GM18520 (cell line): ENCODE data around the gene KRTAP1-3.
"Not testable (repeated sequence)": the region's sequence is repeated elsewhere in the genome, so short reads cannot be mapped to it uniquely, and the experiment has no call there.

Experiments
- ATAC-seq: cut with Tn5 transposase; IDR thresholded peaks from one replicate; pipeline ENCODE4 v1.9.1; 2021; ENCODE audit not compliant: unreplicated experiment

The KRTAP1-3 gene, protein sequence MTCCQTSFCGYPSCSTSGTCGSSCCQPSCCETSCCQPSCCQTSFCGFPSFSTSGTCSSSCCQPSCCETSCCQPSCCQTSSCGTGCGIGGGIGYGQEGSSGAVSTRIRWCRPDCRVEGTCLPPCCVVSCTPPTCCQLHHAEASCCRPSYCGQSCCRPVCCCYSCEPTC

DNA sequence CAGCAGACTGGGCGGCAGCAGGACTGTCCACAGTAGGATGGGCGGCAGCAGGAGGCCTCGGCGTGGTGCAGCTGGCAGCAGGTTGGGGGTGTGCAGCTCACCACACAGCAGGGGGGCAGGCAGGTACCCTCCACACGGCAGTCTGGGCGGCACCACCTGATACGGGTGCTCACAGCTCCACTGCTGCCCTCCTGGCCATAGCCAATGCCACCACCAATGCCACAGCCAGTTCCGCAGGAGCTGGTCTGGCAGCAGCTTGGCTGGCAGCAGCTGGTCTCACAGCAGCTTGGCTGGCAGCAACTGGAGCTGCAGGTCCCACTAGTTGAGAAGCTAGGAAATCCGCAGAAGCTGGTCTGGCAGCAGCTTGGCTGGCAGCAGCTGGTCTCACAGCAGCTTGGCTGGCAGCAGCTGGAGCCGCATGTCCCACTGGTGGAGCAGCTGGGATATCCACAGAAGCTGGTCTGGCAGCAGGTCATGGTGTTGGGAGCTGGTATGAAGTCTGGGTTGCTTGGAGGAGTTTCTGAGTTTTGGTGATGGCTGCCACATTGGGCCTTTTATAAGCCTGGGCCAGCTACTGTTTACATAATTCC is at the start of gene KRTAP1-3:
KRTAP1-3 (minus strand) TSS at position 529 of the 590 bp plus-strand sequence; CDS start at position 476, 53 bp downstream.
- not testable (repeated sequence) for ATAC-seq

DNA sequence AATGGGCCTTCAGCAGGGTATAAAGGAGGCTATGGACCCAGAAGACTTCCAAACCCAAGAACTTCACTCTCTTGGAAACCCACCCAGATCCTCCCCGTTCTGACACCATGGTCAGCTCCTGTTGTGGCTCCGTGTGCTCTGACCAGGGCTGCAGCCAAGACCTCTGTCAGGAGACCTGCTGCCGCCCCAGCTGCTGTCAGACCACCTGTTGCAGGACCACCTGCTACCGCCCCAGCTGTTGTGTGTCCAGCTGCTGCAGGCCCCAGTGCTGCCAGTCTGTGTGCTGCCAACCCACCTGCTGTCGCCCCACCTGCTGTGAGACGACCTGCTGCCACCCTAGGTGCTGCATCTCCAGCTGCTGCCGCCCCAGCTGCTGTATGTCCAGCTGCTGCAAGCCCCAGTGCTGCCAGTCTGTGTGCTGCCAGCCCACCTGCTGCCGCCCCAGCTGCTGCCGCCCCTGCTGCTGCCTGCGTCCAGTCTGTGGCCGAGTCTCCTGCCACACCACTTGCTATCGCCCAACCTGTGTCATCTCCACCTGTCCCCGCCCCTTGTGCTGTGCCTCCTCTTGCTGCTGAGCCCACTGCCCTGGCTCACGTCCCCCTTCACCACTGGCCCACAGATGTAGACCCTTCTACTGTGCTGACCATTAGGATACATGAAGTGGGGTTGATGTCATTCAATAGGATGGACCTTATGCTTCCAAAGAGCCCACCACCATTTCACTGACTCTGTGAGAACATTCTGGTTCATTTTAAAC is 49.6 kb upstream of the KRTAP1-3 start, which contains the start of gene KRTAP4-7:
KRTAP4-7 (plus strand) TSS at position 51 of the 757 bp plus-strand sequence; CDS start at position 108, 57 bp downstream.
- not testable (repeated sequence) for ATAC-seq

DNA sequence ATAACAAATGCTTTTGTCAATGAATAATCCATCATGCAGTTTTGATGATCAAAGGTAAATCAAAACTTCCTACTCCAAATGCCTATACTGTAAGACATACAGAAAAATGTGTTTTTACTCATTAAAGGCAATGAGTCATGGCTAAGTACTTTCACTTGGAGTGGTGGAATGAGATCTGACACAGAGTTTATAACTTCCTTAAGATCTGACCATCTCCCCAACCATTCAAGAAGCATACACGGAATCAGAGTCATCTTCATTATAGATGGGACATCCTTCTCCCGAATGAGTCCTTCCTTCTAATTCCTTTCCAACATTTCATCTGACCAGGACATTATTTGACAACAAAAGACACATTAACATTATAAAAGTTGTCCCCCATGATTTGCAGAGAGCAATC is 48.8 kb upstream of the KRTAP1-3 start:
- ATAC-seq: not testable (repeated sequence)

DNA sequence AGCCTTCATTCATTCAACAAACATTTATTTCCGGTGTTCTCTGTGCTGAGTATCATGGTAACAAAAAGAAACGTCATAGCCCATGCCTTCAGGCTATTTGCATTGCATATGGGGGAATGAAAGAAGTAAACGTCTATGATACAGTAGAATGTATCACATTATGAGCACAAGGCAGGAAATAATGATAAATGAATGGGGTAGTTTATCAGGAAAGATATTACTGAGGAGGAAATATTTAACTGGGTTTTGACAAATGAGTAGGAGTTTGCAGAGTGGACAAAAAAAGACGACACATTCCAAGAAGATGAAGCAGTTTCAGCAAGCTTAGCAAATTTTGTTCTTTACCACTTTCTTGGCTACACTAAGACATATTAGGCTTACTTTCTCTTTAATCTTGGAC is 48.0 kb upstream of the KRTAP1-3 start:
- no peak for ATAC-seq

DNA sequence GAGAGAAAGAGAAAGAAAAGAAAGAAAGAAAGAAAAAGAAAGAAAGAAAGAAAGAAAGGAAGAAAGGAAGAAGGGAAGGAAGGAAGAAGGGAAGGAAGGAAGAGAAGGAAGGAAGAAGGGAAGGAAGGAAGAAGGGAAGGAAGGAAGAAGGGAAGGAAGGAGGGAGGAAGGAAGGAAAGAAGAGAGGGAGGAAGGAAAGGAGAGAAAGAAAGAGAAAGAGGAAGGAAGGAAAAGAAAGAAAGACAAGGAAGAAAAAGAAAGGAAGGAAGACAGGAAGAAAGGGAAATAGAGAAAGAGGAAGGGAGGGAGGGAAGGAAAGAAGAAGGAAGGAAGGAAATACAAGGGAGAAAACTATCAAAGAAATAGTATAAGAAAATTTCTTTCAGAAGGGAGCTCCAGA is 42.1 kb upstream of the KRTAP1-3 start:
- no peak for ATAC-seq

DNA sequence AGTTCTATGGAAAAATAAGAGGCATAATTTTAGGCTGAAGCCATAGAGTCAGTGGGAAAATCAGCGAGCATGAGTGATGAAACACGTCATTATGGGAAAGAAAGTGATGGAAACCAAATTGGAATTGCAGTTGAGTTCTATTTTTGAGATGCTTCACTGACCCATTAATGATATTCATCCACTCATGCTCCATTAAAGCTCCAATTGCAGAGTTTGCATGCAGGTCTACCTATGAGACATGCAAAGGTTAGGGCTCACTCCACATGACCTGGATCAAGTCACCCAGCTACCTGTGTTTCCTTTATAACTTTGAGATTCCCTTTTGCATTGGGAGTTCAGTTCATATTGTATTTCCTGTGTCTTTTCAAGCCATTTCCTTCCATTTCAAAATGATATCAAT is 39.0 kb upstream of the KRTAP1-3 start:
- no peak for ATAC-seq

DNA sequence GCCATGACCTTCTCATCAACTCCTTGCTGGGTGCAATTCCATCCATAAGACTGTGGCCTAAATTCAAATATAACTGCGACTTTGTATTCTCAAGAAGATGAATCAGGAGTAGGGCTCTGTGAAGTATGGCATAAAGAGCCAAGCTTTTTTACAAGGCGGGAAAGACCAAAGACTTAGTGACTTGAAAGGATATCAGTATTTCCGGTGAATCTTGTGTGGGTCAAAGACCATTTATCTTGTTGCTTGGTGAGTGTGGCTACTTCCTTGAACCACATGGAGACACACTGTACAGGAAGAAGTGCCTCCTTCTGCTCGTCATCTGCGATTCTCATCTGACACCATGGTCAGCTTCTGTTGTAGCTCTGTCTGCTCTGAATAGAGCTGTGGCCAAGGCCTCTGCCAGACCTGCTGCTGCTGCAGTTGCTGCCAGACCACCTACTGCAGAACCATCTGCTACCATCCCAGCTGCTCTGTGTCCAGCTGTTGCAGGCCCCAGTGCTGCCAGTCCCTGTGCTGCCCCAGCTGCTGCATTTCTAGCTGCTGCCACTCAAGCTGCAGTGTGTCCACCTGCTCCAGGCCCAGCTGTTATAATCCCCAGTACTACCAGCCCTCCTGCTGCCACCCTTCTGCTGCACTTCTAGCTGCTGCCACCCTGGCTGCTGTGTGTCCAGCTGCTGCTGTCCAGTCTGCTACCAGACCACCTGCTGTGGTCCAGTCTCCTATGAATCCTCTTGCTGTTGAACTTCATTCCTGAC is 37.1 kb upstream of the KRTAP1-3 start:
- no peak for ATAC-seq

DNA sequence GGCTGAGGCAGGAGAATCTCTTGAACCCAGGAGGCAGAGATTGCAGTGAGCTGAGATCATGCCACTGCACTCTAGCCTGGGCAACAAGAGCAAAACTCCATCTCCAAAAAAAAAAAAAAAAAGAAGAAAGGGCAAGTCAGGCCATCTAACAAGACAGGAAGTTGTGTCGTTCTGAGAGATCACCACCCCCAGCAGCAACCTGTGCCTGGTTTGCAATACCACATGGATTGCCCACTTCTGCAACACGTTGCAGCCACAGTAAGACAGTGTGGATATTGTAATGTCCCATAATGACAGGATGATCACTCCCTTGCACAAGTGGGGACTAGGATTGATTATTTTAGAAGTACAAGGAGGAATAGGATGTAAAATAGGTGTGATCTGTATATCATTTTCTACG is 34.4 kb upstream of the KRTAP1-3 start:
- no peak for ATAC-seq

DNA sequence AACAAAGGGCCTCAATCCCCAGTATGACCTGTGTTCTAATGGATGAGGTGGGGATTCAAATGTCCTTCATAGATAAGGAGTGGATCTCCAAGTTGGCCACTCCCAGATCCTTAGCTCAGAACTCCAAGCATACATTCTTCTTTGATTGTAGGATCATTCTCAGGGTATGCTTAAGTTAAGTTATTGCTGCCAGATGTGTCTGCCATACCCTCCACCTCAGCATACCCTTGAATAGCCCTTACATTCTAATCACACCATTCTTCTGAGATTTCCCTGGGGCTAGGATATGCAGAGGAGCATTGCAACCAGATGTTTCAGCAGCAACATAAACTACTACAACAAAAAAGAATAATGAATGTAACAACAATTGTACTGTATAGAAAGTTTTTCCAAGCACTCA is 32.6 kb upstream of the KRTAP1-3 start:
- ATAC-seq: no peak

DNA sequence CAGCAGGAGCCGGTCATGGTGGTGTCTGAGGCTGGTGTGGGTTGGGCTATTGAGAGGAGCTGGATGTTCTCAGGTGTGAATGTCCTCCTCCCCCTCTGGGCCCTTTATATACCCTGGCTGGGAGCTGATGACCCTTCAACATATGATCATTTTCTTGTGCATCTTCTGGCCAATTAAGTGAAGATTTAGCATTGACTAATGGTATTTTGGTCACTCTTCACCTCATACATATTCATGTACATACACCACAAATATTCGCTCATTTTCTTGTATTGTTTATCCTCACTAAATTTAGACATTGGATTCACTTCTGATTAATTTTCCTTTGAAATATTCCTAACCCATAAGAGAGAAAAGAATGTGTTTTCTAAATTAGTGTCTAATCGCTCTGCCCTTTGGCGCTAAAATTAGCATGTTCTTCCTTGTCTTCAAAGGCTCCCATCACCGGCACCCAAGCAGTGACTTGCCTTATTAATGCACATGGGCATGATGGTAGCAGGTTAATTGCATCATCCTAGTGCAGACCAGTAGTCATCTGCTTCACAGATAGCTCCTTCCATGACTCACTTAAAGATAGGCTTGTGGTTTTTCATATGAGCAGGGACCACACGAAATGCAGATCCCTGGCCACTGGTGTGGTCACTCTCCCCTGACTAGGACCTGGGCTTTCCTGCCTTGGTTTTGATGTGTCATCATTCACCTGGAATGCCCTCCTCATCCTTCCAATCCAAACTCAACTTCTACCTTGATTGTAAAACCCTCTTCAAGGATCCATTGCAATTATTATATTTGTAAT is 31.4 kb upstream of the KRTAP1-3 start, which contains the start of gene KRTAP2-4:
KRTAP2-4 (minus strand) TSS at position 51 of the 796 bp plus-strand sequence; CDS start at position 17, 34 bp downstream.
- no peak for ATAC-seq

DNA sequence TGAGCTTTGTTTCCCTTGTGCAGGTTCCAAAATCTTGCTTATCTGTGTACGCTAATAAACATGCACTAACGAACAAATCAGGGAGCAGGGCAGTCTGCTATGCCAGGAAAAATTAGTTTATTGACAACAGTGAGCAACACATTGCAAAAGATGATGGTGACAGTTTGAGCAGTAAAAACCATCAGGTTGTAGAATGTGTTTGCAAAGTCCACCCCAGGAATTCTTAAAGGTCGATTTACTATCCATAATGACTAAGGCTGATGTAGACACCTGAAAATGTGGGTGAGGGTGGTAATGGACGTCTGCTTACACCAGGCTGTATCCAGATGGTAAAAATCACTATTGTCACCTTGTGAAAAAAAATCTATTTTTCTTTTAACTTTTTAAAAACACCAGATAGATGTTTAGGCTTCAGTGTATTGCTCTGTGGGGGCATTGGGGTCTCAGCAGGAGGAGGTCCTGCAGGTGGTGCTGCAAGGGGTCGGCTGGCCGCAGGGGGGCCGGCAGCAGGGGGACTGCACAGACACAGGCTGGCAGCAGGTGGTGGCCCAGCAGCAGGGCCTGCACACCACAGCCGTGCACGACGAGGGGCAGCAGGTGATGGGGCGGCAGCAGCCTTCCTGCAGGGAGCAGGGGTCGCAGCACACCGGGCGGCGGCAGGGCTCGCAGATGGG is 30.5 kb upstream of the KRTAP1-3 start:
- not testable (repeated sequence) for ATAC-seq

DNA sequence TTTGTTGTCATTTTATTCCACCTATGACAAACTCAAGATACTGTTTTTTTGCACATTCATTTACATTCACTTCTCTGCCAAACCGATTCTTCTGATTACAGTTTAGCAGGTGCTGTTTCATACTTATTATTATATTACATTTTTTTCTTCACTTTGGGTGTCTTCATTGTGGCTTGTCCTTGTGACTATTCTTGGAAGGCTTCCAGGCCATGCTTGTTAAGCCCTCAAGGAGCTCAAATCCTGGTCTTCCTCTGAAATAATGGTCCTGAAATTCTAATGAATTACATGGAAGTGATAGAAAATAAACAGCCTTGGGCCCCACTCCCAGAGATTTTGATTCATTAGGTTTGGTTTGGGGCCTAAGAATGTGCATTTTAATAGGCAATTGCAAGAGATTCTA is 29.6 kb upstream of the KRTAP1-3 start:
- no peak for ATAC-seq

DNA sequence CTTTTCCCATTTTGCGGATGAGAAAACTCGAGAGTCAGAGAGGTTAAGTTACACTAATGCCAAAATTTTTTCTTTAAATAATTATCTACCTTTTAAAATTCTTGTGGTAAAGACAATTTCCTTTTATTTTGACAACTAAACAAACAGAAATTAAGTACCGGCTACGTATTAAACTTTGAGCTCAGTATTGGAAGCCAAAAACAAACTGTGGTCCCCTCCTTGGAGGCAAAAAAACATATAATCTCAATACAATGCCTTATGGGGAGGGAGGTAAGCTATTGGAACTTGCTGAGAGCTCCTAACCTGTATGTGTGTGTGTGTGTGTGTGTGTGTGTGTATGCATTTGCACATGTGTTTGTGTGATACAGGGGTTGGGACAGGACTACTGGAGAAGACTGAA is 28.8 kb upstream of the KRTAP1-3 start:
- no peak for ATAC-seq

DNA sequence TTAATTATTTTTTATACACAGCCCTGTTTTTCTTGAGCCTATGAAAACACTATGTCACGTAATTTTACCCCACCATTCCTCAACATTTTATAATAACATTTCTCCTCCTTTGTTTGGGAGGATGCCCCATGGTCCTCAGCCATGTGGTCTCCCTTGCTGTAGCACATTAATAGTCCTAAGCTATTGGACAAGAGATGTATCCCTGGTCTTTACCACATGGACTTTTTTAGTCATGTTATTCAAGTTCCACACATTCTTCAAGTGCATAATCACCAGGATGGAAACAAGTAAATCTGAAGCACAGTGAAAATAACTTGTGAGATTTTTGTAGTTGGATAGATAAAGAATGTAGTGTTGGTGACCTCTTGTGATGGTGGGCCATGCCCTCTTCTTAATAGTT is 27.3 kb upstream of the KRTAP1-3 start:
- no peak for ATAC-seq

DNA sequence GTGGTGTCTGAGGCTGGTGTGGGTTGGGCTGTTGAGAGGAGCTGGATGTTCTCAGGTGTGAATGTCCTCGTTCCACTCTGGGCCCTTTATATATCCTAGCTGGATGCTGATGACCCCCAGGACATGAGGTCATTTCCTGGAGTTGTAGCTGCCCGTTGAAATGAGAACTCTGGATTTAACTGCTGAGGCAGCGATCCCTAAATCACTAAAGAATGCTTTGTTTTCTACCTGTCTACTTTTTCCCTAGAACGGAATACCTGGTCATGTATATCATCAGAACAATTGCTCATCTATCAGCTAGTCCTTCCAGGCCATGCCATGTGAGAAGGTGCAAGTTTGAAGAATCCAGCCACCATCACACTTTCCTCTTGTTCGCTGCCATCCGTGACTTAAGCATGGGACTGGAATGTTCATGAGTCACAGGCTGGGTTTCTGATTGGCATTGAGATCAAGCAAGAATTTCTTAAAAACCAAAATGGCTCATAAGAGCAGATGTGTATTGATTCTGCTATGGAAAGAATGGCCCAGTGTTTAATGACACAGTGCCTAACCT is 25.5 kb upstream of the KRTAP1-3 start, which contains the start of gene KRTAP2-3:
KRTAP2-3 (minus strand) TSS at position 63 of the 553 bp plus-strand sequence. CDS start 64 bp downstream, outside the sequence.
- no peak for ATAC-seq

DNA sequence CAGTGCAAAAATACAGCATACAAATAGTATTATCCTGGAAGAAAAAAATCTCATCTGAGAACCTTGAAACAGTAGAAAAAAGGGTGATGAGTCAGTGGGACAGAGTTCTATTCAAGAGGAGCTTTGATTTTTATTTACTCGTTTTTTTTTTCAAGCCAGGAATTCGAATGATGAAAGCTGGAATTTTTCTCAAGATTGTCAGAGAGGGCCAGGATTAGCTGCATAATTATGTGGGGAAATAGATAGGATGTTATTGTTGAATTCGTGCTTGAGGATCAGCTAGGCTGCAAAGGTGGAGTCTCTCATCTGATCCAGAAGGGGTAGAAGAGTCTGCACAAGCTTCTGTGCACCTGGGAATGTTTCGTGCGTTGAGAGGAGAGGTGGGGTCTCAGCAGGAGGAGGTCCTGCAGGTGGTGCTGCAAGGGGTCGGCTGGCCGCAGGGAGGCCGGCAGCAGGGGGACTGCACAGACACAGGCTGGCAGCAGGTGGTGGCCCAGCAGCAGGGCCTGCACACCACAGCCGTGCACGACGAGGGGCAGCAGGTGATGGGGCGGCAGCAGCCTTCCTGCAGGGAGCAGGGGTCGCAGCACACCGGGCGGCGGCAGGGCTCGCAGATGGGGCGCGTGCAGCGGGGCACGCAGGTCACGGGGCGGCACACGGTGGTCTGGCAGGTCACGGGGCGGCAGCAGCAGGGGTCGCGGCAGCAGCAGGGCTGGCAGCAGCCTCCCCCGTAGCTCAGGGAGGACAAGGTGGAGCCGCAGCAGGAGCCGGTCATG is 24.8 kb upstream of the KRTAP1-3 start:
- ATAC-seq: not testable (repeated sequence)

DNA sequence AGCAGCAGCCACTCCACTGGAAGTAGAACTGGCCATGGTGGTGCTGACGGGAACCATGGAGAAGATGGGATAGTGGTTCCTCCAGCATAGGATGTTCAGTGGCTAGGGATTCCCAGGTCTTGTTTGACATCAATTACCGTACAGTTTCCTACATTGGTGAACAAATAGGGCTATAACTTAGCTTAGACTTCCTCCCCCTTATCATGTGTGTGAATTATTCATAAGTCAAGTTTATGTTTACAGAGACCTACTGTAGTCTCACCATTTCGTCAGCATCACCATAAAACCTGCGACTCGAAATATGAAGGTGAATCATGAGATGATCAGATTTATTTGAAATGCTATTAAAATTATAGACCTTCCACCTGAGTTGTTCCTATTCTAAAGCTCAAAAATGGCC is 24.1 kb upstream of the KRTAP1-3 start:
- no peak for ATAC-seq

DNA sequence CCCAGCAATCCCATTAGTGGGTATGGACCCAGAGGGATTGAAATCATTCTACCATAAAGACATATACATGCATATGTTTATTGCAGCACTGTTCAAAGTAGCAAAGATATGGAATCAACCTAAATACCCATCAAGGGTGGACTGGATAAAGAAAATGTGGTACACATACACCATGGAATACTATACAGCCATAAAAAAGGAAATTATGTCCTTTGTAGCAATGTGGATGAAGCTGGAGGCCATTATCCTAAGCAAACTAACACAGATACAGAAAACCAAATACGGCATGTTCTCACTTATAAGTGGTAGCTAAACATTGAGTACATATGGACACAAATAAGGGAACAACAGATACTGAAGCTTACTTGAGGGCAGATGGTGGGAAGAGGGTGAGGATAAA is 22.9 kb upstream of the KRTAP1-3 start:
- no peak for ATAC-seq

DNA sequence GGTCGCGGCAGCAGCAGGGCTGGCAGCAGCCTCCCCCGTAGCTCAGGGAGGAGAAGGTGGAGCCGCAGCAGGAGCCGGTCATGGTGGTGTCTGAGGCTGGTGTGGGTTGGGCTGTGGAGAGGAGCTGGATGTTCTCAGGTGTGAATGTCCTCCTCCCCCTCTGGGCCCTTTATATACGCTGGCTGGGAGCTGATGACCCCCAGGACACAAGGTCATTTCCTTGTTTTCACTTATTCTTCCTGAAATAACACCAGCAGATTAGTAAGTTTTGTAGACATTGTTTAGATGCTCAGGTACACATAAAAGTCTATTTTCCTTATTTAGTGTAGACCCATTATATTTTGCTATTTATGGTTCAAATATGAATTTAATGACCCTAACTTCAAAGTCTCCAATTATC is 20.5 kb upstream of the KRTAP1-3 start, which contains the start of gene KRTAP2-2:
KRTAP2-2 (minus strand) TSS at position 101 of the 400 bp plus-strand sequence; CDS start at position 82, 19 bp downstream.
- ATAC-seq: not testable (repeated sequence)
